Adrenal gland (tissue), 12 donors: ENCODE results near the gene NUDT3. TPM values are rescaled to one million over a fixed set of nuclear protein-coding genes. Genes with fewer than 3 reads are reported as not detected.

ENCODE experiments used
- DNase-seq, 7 donors: peaks; one replicate each; pipeline ENCODE4 v3.0.0-alpha.2; 2019 to 2020
- H3K27ac ChIP-seq, 5 donors: fragments of 200-600 bp; sonication (generic) in 4 of 5; 1 replicate in 3 of 5; 2 replicates in 2 of 5; pipeline versions ENCODE4 v1.5.1 to v1.8.0; 2016 to 2020; ENCODE audit warnings: mild to moderate bottlenecking in 1 of 5
- H3K27me3 ChIP-seq: fragments of 200-600 bp; 2 replicates; pipeline ENCODE4 v1.8.0; 2021
- H3K36me3 ChIP-seq, 2 donors: fragments of 200-600 bp; replicated peaks in 1 of 2; 1 replicate in 1 of 2; 2 replicates in 1 of 2; pipeline versions ENCODE4 v1.5.1 to v1.8.0; 2018 to 2022
- H3K4me1 ChIP-seq, 2 donors: fragments of 200-600 bp; replicated peaks in 1 of 2; 1 replicate in 1 of 2; 2 replicates in 1 of 2; pipeline versions ENCODE4 v1.5.1 to v1.8.0; 2018 to 2021
- H3K4me3 ChIP-seq, 4 donors: fragments of 200-600 bp; sonication (generic) in 3 of 4; one replicate each; pipeline ENCODE4 v1.5.1; 2016 to 2018
- H3K9me3 ChIP-seq, 3 donors: fragments of 200-600 bp; sonication (generic) in 1 of 3; replicated peaks in 1 of 3; 1 replicate in 2 of 3; 2 replicates in 1 of 3; pipeline versions ENCODE4 v1.5.1 to v1.8.0; 2016 to 2021
- CTCF ChIP-seq, 6 experiments: fragments of 450-650 bp in 4 of 6; fragments of 200-600 bp in 2 of 6; sonication (generic) in 1 of 6; IDR thresholded peaks; 1 replicate in 5 of 6; 2 replicates in 1 of 6; pipeline versions ENCODE4 v1.5.1 to v1.8.0; 2016 to 2021; ENCODE audit warnings: antibody characterized with exemption in 6 of 6, mild to moderate bottlenecking in 2 of 6, moderate library complexity in 1 of 6
- POLR2A ChIP-seq, 2 donors: fragments of 450-650 bp; IDR thresholded peaks; one replicate each; pipeline ENCODE4 v1.6.1; 2017; ENCODE audit warnings: antibody characterized with exemption in 2 of 2, mild to moderate bottlenecking in 2 of 2, moderate library complexity in 1 of 2
- WGBS, 4 donors: extraction: QIAGEN DNeasy Blood & Tissue Kit in 2 of 4; methylation state at CpG; one replicate each; pipeline versions ENCODE4 v1.1.5 to v1.1.7; 2013 to 2017; 5-methylcytosine and 5-hydroxymethylcytosine counted together
- intact Hi-C, 2 donors: fragments of 100-400 bp; cut with DNase I; formaldehyde crosslinking; loops; one replicate each; pipeline versions ENCODE4 v1.14.1 to v1.15.0; 2022 to 2023
- polyA plus RNA-seq, 3 donors: library from polyadenylated mRNA; stranded (reverse); fragments of 200-250 nt in 2 of 3; fragments of 350-450 nt in 1 of 3; fragmentation: Illumina TruSeq in 1 of 3; extraction: RNeasy Lipid Tissue Mini Kit (QIAGEN cat#74804) in 1 of 3; gene quantifications; one replicate each; pipeline ENCODE4 v1.2.3, GENCODE V29; 2013 to 2014
- total RNA-seq, 9 donors: library from RNA; depleted of rRNA in 4 of 9; stranded (reverse); fragments of >200 nt in 4 of 9; fragments of 120-200 nt in 1 of 9; fragmentation: NEBNext Ultra II Directional in 1 of 9; extraction: Animal tissue kit (Norgen Biotek cat#: 25700) in 1 of 9; gene quantifications; one replicate each; pipeline versions ENCODE4 v1.1.0 to v1.2.4, GENCODE V29; 2013 to 2023
- donor health status: healthy with polysubstance abuse.
- donor health status: Bipolar disorder and iron deficiency.
- donor health status: DM: yes; HTN: yes; CAD: no.
- donor health status: DM: no; HTN: no; CAD: no.
- donor health status: DM: no; HTN: no; CAD: no.
- donor health status: DM: yes; HTN: yes; CAD: no.

NUDT3 gene
- total and polyA plus RNA-seq, 12 donors: 18.2 to 56.3 (median 40.9) TPM

DNA sequence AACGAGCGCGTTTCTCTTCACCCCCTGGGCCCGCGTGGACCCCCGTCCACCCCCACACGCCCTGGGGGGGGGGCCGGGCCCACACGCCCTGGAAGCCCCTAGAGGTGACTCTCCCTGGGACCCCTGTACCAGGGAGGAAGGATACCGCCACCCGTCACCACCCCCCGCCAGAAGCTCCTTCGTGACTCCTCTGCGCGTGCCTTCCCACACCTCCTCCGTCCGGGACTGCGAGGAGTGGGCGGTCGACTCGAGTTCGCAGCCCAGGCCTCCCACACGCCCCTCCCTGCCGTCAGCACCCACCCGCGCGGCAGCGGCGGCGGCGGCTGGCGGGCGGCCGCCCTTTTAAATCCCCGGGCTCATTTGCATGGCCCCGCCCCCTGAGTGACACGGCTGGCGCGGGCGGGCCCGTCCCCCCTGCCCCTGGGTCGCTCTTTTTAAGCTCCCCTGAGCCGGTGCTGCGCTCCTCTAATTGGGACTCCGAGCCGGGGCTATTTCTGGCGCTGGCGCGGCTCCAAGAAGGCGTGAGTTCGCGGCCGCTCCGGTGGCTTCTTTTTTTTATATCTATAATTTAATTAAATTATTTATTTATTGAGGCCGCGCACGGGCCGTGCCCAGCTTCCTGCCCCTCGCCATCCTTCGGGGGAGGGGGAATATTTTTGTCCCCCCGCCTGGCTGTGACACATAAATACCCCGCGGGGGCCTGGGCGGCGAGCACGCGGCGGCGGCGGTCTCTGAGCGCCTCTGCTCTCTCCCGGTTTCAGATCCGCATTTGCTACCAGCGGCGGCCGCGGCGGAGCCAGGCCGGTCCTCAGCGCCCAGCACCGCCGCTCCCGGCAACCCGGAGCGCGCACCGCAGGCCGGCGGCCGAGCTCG lies 155.8 kb downstream of the NUDT3 start, which contains the start of gene HMGA1:
TSS of gene HMGA1 (plus strand) at position 431 of the 873 bp plus-strand sequence. CDS start 3,908 bp downstream, outside the sequence.
- 2 to 6% (median 3%) methylated on average over 42 to 91 of the region's 91 CpGs for WGBS, 4 donors

DNA sequence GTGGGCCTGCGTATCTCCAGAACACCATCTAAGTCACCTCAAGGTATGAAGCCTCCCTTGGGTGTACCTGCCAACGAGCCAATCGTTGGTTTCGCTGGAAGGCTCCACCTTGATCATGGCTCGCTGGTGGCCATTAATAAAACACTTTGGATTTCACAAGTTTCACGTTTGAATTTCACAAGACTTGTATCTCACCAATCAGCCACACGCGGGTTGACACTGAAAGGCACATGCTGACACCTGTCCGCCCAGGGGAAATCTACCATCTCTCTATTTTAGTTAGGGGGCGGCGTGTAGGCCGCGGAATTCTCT lies 156.4 kb downstream of the NUDT3 start:
- no peaks in the 10 kb centered on the region for H3K27me3 ChIP-seq
- H3K4me3 ChIP-seq: peak overlapping the region in 2 of 4 donors; percentile 43 to 79
- no peak for DNase-seq
- no peaks in the 10 kb centered on the region for H3K36me3 ChIP-seq
- peaks cover 5 to 18% of the 10 kb centered on the region in 2 donors for H3K4me1 ChIP-seq
- intact Hi-C loops: no loop called here
- peak overlapping the region in 4 of 5 donors; percentile 46 to 87 (median 66) for H3K27ac ChIP-seq
- no peak for TF ChIP-seq POLR2A (IDR thresholded peaks at IDR 0.05)
- TF ChIP-seq CTCF (IDR thresholded peaks at IDR 0.05): no peak
- 47 to 60% (median 49%) methylated on average over 12 to 13 of the region's 13 CpGs for WGBS, 4 donors
- no peaks in the 10 kb centered on the region for H3K9me3 ChIP-seq

More for the DNA sequence above, 155.8 kb downstream of the NUDT3 start, which contains the start of gene HMGA1:
- intact Hi-C loops: no loop called here
- H3K36me3 ChIP-seq: no peaks in the 10 kb centered on the region
- no peak for TF ChIP-seq CTCF (IDR thresholded peaks at IDR 0.05)
- peak; percentile 47 to 73 for TF ChIP-seq POLR2A (IDR thresholded peaks at IDR 0.05)
- peak; percentile 80 to 91 (median 85) for DNase-seq
- H3K27ac ChIP-seq: peak within 1 kb of the TSS; percentile 46 to 87 (median 56)
- peaks cover 5 to 18% of the 10 kb centered on the region in 2 donors for H3K4me1 ChIP-seq
- H3K27me3 ChIP-seq: no peaks in the 10 kb centered on the region
- H3K4me3 ChIP-seq: peak within 1 kb of the TSS in 2 of 4 donors; percentile 43 to 79
- no peaks in the 10 kb centered on the region for H3K9me3 ChIP-seq

DNA sequence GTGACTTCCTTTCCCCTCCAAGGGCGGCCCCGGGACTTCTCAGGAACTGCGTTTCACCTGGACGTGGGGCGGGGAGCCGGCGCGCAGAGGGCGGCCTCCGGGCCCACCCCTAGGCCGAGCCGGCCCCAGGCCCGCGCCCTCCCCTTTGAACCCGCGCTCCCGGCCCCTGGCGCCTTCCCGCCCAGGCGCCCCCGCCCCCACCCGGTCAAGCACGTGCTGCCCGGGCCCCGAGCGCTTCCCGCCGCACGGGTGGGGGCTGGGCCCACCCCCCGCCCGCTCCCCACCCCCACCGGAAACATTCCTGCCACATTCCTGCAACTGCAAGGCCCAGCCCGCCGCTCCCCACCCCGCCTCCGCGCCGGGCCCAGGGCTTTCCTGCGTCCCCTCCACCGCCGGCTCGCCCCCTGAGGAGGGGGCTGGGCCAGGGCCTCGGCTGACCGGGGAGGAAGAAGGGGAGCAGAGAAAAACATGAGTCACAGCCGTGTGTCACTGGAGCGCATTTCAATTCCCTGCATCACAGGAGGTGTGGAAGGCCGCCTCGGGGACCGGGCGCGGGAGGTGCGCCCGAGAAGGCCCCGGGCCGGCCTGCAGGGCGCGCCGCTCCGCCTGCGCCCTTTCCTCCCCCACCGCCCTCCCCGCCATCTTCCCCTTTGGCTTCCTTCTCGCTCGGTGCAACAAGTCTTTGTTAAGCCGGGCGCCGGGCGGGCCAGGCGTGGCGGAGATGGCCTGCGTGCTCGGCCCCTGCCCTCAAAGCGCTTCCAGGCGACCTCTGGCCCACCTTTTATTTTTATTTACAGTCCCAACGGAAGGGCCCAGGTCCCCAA lies 156.9 kb downstream of the NUDT3 start:
- peaks cover 5 to 18% of the 10 kb centered on the region in 2 donors for H3K4me1 ChIP-seq
- peak overlapping the region in 1 of 4 donors; percentile 79 for H3K4me3 ChIP-seq
- H3K36me3 ChIP-seq: no peaks in the 10 kb centered on the region
- peak in 1 of 2 donors; percentile 6 for TF ChIP-seq POLR2A (IDR thresholded peaks at IDR 0.05)
- TF ChIP-seq CTCF (IDR thresholded peaks at IDR 0.05): no peak
- 20 to 46% (median 27%) methylated on average over 6 to 75 of the region's 75 CpGs for WGBS, 4 donors
- no peaks in the 10 kb centered on the region for H3K27me3 ChIP-seq
- peak; percentile 53 to 73 (median 63) for DNase-seq
- peak overlapping the region in 4 of 5 donors; percentile 46 to 87 (median 68) for H3K27ac ChIP-seq
- H3K9me3 ChIP-seq: no peaks in the 10 kb centered on the region
- intact Hi-C loops: no loop called here
